H1 (cell line): ENCODE results near the gene DNAAF8.

ENCODE experiments used
- CEBPB ChIP-seq: IDR thresholded peaks from 2 replicates; pipeline ENCODE4 v1.6.1; 2012; ENCODE audit warnings: low read depth, low read length
- CTCF ChIP-seq, 3 experiments: IDR thresholded peaks; 1 replicate in 2 of 3; 2 replicates in 1 of 3; pipeline versions ENCODE4 v1.5.1 to v1.6.1; 2011; ENCODE audit warnings: low read length in 3 of 3, mild to moderate bottlenecking in 3 of 3, inconsistent platforms in 2 of 3, low read depth in 1 of 3, moderate library complexity in 1 of 3; ENCODE audit not compliant: insufficient read depth in 1 of 3; ENCODE audit errors: control extremely low read depth in 1 of 3
- EZH2 ChIP-seq: fragments of 200-600 bp; sonication (generic); IDR thresholded peaks from 2 replicates; pipeline ENCODE4 v1.7.1; 2012; ENCODE audit warnings: low read depth, mild to moderate bottlenecking, moderate library complexity, low read length, inconsistent platforms; ENCODE audit not compliant: severe bottlenecking
- GABPA ChIP-seq: IDR thresholded peaks from 2 replicates; pipeline ENCODE4 v1.6.1; 2011; ENCODE audit warnings: mild to moderate bottlenecking, low read length, moderate library complexity, borderline replicate concordance; ENCODE audit not compliant: insufficient read depth
- JUN ChIP-seq: IDR thresholded peaks from 2 replicates; pipeline ENCODE4 v1.6.1; 2011; ENCODE audit warnings: low read depth, mild to moderate bottlenecking, improper control_type of control experiment, low read length
- JUND ChIP-seq: IDR thresholded peaks from 2 replicates; pipeline ENCODE4 v1.6.1; 2011; ENCODE audit warnings: mild to moderate bottlenecking, improper control_type of control experiment, low read length
- MAX ChIP-seq: IDR thresholded peaks from 2 replicates; pipeline ENCODE4 v1.6.1; 2012; ENCODE audit warnings: inconsistent platforms
- POLR2A ChIP-seq, 2 experiments: IDR thresholded peaks; 1 replicate in 1 of 2; 2 replicates in 1 of 2; pipeline ENCODE4 v1.6.1; 2011; ENCODE audit warnings: low read depth in 2 of 2, low read length in 2 of 2, mild to moderate bottlenecking in 2 of 2; ENCODE audit errors: control extremely low read depth in 1 of 2
- POLR2AphosphoS5 ChIP-seq: IDR thresholded peaks from 2 replicates; pipeline ENCODE4 v1.6.1; 2011; ENCODE audit warnings: low read depth, low read length
- SP2 ChIP-seq: IDR thresholded peaks from 2 replicates; pipeline ENCODE4 v1.6.1; 2012; ENCODE audit warnings: mild to moderate bottlenecking, low read length, inconsistent platforms
- TAF1 ChIP-seq: IDR thresholded peaks from 2 replicates; pipeline ENCODE4 v1.6.1; 2011; ENCODE audit warnings: mild to moderate bottlenecking, low read depth, low read length

GRCh38 chr16:4685776-4686496 is 48.4 kb upstream of the DNAAF8 start:
- TF ChIP-seq CTCF (IDR thresholded peaks at IDR 0.05; ENCODE audit: control extremely low read depth in 1 of 3, insufficient read depth in 1 of 3, low read depth in 1 of 3, low read length in 3 of 3) (no peak), POLR2A (IDR thresholded peaks at IDR 0.05; ENCODE audit: control extremely low read depth in 1 of 2, low read depth in 2 of 2, low read length in 2 of 2) (no peak), JUND (no peak), SP2 (no peak), GABPA (no peak), TAF1 (no peak), JUN (no peak), EZH2 (no peak), CEBPB (no peak), POLR2AphosphoS5 (no peak), MAX (no peak)
